Neural cell (in vitro differentiated cells): ENCODE results near the gene VHLL.

Experiments
- EP300 ChIP-seq: fragments of 450-650 bp; conservative IDR thresholded peaks from 2 replicates; pipeline ENCODE4 v1.6.1; 2014; ENCODE audit warnings: antibody characterized with exemption, mild to moderate bottlenecking, moderate library complexity; ENCODE audit not compliant: poor library complexity, severe bottlenecking
- EZH2 ChIP-seq: fragments of 200-600, 300-800 bp; shearing (Covaris generic), sonication (generic); IDR thresholded peaks from 2 replicates; pipeline ENCODE4 v1.6.1; 2014; ENCODE audit warnings: antibody characterized with exemption, low read length, borderline replicate concordance, mild to moderate bottlenecking; ENCODE audit not compliant: insufficient read depth, poor library complexity, severe bottlenecking
- MXI1 ChIP-seq: fragments of 450-650 bp; conservative IDR thresholded peaks from 2 replicates; pipeline ENCODE4 v1.6.1; 2014; ENCODE audit warnings: antibody characterized with exemption, mild to moderate bottlenecking; ENCODE audit not compliant: poor library complexity, severe bottlenecking
- POLR2AphosphoS5 ChIP-seq: IDR thresholded peaks from 2 replicates; pipeline ENCODE4 v1.6.1; 2012
- RAD21 ChIP-seq: fragments of 450-650 bp; conservative IDR thresholded peaks from 2 replicates; pipeline ENCODE4 v1.6.1; 2014; ENCODE audit warnings: antibody characterized with exemption, mild to moderate bottlenecking, moderate library complexity
- REST ChIP-seq: IDR thresholded peaks from 2 replicates; pipeline ENCODE4 v1.6.1; 2012; ENCODE audit warnings: borderline replicate concordance
- SMC3 ChIP-seq: fragments of 450-650 bp; conservative IDR thresholded peaks from 2 replicates; pipeline ENCODE4 v1.6.1; 2014; ENCODE audit warnings: antibody characterized with exemption, mild to moderate bottlenecking, moderate library complexity; ENCODE audit not compliant: poor library complexity
- TAF1 ChIP-seq: IDR thresholded peaks from 2 replicates; pipeline ENCODE4 v1.6.1; 2012; ENCODE audit warnings: low read depth
- TF ChIP-seq, protein P1 (sequence below): fragments of 450-650 bp; IDR thresholded peaks from 2 replicates; pipeline ENCODE4 v1.5.1; 2014; ENCODE audit warnings: antibody characterized with exemption, mild to moderate bottlenecking, moderate library complexity; ENCODE audit not compliant: poor library complexity, severe bottlenecking

GRCh38 chr1:156258859-156259258 lies 40.2 kb downstream of the VHLL start:
- TF ChIP-seq, protein P1, sequence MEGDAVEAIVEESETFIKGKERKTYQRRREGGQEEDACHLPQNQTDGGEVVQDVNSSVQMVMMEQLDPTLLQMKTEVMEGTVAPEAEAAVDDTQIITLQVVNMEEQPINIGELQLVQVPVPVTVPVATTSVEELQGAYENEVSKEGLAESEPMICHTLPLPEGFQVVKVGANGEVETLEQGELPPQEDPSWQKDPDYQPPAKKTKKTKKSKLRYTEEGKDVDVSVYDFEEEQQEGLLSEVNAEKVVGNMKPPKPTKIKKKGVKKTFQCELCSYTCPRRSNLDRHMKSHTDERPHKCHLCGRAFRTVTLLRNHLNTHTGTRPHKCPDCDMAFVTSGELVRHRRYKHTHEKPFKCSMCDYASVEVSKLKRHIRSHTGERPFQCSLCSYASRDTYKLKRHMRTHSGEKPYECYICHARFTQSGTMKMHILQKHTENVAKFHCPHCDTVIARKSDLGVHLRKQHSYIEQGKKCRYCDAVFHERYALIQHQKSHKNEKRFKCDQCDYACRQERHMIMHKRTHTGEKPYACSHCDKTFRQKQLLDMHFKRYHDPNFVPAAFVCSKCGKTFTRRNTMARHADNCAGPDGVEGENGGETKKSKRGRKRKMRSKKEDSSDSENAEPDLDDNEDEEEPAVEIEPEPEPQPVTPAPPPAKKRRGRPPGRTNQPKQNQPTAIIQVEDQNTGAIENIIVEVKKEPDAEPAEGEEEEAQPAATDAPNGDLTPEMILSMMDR = no peak
- TF ChIP-seq EZH2 (no peak), POLR2AphosphoS5 (no peak), REST (no peak), EP300 (no peak), RAD21 (no peak), SMC3 (no peak), MXI1 (no peak), TAF1 (no peak)
